ENCODE data around the gene SEC22B.
"Not testable (repeated sequence)": the region's sequence is repeated elsewhere in the genome, so short reads cannot be mapped to it uniquely, and the experiment has no call there.

DNA sequence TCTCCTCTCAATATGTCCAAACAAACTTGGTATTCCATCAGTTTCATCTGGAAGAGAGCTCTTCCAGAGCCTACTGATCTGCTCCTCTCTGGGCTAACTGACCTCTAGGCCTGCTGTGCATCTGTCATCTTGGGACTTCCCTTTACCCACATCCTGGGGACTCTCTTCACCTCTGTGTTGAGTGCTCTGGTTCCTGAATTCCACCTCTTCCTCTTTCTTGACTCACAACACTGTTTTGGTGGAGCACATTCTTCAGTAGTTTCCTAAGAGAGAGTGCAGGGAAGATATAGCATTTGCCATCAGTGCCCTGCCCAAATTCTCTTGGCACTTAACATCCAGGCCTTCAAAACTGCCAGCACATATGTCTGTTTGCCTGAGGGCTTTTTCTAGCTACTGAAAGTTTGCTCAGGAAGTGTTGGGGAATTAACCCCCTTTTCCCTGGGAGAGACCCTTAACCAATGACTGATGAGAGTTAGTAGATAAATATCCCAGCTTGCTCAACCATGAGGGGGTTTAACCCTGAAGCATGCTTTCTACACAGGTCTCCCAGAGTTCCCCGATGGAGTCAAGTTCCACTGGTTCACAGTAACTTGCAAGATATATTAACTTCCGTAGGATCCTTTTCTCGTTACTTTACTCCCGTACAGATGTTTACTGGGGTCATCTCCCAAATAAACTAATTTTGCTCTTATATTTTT, 52.4 kb downstream of the SEC22B start:
- TF ChIP-seq, protein P1, sequence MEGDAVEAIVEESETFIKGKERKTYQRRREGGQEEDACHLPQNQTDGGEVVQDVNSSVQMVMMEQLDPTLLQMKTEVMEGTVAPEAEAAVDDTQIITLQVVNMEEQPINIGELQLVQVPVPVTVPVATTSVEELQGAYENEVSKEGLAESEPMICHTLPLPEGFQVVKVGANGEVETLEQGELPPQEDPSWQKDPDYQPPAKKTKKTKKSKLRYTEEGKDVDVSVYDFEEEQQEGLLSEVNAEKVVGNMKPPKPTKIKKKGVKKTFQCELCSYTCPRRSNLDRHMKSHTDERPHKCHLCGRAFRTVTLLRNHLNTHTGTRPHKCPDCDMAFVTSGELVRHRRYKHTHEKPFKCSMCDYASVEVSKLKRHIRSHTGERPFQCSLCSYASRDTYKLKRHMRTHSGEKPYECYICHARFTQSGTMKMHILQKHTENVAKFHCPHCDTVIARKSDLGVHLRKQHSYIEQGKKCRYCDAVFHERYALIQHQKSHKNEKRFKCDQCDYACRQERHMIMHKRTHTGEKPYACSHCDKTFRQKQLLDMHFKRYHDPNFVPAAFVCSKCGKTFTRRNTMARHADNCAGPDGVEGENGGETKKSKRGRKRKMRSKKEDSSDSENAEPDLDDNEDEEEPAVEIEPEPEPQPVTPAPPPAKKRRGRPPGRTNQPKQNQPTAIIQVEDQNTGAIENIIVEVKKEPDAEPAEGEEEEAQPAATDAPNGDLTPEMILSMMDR (IDR thresholded peaks at IDR 0.05) = not testable (repeated sequence)
- TF ChIP-seq ZFX (IDR thresholded peaks at IDR 0.05; ENCODE audit: borderline replicate concordance) = not testable (repeated sequence)

Data from 22Rv1 (cell line).